ENCODE data around the gene TBC1D2B. TPM values are rescaled to one million over a fixed set of nuclear protein-coding genes. Genes with fewer than 3 reads are reported as not detected.
A peak's percentile ranks its signal among the peaks of the same experiment; 100 is the strongest.

Gene TBC1D2B
- total and polyA plus RNA-seq, 9 donors: 42.3 to 146 (median 115) TPM

DNA sequence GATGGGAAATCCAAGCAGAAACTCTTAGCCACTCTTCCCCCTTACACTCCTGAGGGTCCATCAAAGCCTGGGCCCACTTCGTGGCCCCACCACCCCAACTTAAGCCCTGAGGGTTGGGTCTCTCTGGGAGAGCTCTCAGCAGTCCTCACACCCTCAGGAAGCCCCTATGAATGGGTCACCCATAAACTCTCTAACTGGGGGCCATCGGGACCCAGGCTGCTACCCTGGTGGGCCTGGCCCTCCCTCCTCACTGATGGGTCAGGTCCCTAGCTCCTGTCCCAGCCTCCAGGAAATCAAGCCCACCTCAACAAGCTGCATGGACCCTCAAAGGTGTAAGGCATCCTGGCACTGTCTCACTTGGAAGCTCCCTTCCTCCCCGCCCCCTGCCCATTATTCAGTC lies 34.3 kb upstream of the TBC1D2B start:
- no peaks in the 10 kb centered on the region for H3K36me3 ChIP-seq
- H3K27ac ChIP-seq: no peak overlapping the region
- H3K4me3 ChIP-seq: no peak overlapping the region
- TF ChIP-seq, protein P1, sequence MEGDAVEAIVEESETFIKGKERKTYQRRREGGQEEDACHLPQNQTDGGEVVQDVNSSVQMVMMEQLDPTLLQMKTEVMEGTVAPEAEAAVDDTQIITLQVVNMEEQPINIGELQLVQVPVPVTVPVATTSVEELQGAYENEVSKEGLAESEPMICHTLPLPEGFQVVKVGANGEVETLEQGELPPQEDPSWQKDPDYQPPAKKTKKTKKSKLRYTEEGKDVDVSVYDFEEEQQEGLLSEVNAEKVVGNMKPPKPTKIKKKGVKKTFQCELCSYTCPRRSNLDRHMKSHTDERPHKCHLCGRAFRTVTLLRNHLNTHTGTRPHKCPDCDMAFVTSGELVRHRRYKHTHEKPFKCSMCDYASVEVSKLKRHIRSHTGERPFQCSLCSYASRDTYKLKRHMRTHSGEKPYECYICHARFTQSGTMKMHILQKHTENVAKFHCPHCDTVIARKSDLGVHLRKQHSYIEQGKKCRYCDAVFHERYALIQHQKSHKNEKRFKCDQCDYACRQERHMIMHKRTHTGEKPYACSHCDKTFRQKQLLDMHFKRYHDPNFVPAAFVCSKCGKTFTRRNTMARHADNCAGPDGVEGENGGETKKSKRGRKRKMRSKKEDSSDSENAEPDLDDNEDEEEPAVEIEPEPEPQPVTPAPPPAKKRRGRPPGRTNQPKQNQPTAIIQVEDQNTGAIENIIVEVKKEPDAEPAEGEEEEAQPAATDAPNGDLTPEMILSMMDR (IDR thresholded peaks at IDR 0.05): no peak
- no peak for TF ChIP-seq POLR2A (IDR thresholded peaks at IDR 0.05)
- no peak for TF ChIP-seq EP300 (IDR thresholded peaks at IDR 0.05)
- no peaks in the 10 kb centered on the region for H3K9me3 ChIP-seq
- H3K4me1 ChIP-seq (ENCODE audit: insufficient read depth): no peaks in the 10 kb centered on the region
- peak in 1 of 5 donors; percentile 13 for DNase-seq
- 70 to 96% (median 88%) methylated on average over 3 of the region's 3 CpGs for WGBS, 3 donors
- intact Hi-C loops (cut with DNase I): loop anchor here in 3 of 4 donors (2.0 to 5.0 kb wide), 5 partner anchors 129 to 371 kb away; no protein-coding TSS in a partner anchor
- no peaks in the 10 kb centered on the region for H3K27me3 ChIP-seq

DNA sequence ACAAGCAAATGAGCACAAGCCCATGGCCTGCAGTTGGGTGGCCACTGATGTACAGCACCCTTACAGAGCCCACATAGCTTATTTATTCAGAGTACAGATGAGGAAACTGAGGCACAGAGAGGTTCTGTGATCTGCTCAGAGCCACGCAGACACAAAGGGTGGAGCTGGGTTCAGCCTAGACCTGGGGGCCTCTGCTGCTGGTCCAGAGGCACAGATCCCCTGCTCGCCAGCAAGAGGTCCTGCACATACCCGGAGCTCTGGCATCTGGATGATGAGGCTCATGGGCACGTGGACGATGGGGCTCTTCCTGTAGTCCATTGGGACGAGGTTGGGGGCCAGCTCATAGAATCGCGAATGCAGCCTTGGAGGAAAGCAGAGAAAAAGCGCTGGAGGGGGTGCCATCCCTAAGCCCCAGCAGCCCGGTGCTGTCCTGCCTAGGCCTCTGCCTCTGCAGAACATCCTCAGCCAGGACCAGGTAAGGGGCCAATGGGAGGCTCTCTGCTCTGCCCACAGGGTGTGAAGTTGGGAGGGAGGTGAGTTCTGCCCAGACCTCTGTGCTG lies 33.5 kb upstream of the TBC1D2B start:
- intact Hi-C loops (cut with DNase I): loop anchor here in 2 of 4 donors (2.0 to 5.0 kb wide), 4 partner anchors 131 to 371 kb away; no protein-coding TSS in a partner anchor
- Histone ChIP-seq H3K4me3 (no peak overlapping the region), H3K27ac (no peak overlapping the region), H3K9me3 (no peaks in the 10 kb centered on the region), H3K36me3 (no peaks in the 10 kb centered on the region), H3K4me1 (ENCODE audit: insufficient read depth) (no peaks in the 10 kb centered on the region), H3K27me3 (no peaks in the 10 kb centered on the region)
- TF ChIP-seq POLR2A (IDR thresholded peaks at IDR 0.05) (no peak), EP300 (IDR thresholded peaks at IDR 0.05) (no peak)
- TF ChIP-seq, protein P1 (IDR thresholded peaks at IDR 0.05): no peak
- peak in 1 of 5 donors; percentile 25 for DNase-seq
- 90 to 93% (median 91%) methylated on average over 10 of the region's 10 CpGs for WGBS, 3 donors

DNA sequence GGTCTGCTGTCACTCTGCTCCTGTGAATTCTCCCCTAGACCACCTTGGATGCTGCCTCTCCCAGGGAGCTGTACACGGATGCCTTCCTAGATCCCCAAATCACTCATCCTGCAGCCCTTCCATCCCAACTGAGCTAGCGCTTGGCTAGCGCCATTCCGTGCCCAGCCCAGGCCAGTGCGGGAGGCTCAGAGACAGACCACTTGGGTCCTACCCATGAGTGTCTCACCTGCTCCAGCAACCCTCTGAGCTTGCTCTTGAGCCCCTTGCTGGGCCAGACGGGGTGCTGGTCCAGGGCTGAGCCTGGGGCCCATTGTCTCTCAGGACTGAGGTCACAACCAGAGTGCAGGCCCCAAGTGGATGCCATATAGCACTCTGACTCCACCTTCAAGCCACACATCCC lies 32.6 kb upstream of the TBC1D2B start:
- intact Hi-C loops (cut with DNase I): loop anchor here in 2 of 4 donors (2.0 to 5.0 kb wide), 4 partner anchors 132 to 372 kb away; no protein-coding TSS in a partner anchor
- H3K9me3 ChIP-seq: no peaks in the 10 kb centered on the region
- 87 to 94% (median 91%) methylated on average over 6 of the region's 6 CpGs for WGBS, 3 donors
- no peaks in the 10 kb centered on the region for H3K27me3 ChIP-seq
- no peak overlapping the region for H3K4me3 ChIP-seq
- no peaks in the 10 kb centered on the region for H3K36me3 ChIP-seq
- peak in 1 of 5 donors; percentile 23 for DNase-seq
- H3K27ac ChIP-seq: no peak overlapping the region
- TF ChIP-seq, protein P1 (IDR thresholded peaks at IDR 0.05): no peak
- no peak for TF ChIP-seq EP300 (IDR thresholded peaks at IDR 0.05)
- TF ChIP-seq POLR2A (IDR thresholded peaks at IDR 0.05): no peak
- H3K4me1 ChIP-seq (ENCODE audit: insufficient read depth): no peaks in the 10 kb centered on the region

DNA sequence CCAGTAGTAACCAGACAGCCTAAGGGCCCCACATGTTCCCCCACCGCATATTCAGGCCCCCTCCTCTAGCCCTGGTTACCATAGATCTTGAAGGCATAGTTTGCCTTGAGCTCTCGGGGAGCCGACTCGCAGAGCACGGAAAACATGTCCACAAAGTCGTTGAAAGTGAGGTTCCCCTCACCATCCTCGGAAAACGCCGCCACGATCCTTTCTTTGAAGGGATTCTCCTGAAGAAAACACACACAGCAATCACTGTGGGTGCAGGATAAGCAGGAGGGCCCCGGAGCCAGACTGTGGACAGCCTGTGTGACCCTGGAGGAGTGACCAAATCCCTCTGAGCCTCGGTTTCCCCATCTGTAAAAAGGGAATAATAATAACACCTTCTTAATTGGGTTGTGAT lies 31.6 kb upstream of the TBC1D2B start:
- WGBS, 3 donors: 88 to 90% (median 89%) methylated on average over 12 of the region's 12 CpGs
- no peaks in the 10 kb centered on the region for H3K36me3 ChIP-seq
- no peaks in the 10 kb centered on the region for H3K9me3 ChIP-seq
- no peak overlapping the region for H3K4me3 ChIP-seq
- no peaks in the 10 kb centered on the region for H3K4me1 ChIP-seq (ENCODE audit: insufficient read depth)
- no peak for TF ChIP-seq EP300 (IDR thresholded peaks at IDR 0.05)
- TF ChIP-seq POLR2A (IDR thresholded peaks at IDR 0.05): no peak
- TF ChIP-seq, protein P1 (IDR thresholded peaks at IDR 0.05): no peak
- no peaks in the 10 kb centered on the region for H3K27me3 ChIP-seq
- no peak for DNase-seq
- H3K27ac ChIP-seq: no peak overlapping the region
- intact Hi-C loops (cut with DNase I): loop anchor here in 3 of 4 donors (2.0 to 5.0 kb wide), 2 partner anchors 142 kb away; no protein-coding TSS in a partner anchor
